IMR-90 (cell line): ENCODE data around the gene CCSER1.

Source experiments
- BHLHE40 ChIP-seq: fragments of 150-350 bp; IDR thresholded peaks from 2 replicates; pipeline ENCODE4 v1.6.1; 2016; ENCODE audit warnings: mild to moderate bottlenecking, low read depth, low read length
- CEBPB ChIP-seq: IDR thresholded peaks from 2 replicates; pipeline ENCODE4 v1.6.1; 2012; ENCODE audit warnings: low read depth, low read length, improper control_type of control experiment
- CHD1 ChIP-seq: IDR thresholded peaks from 2 replicates; pipeline ENCODE4 v1.6.1; 2012; ENCODE audit warnings: low read depth, low read length, improper control_type of control experiment
- CTCF ChIP-seq: conservative IDR thresholded peaks from 2 replicates; pipeline ENCODE4 v1.5.1; 2012; ENCODE audit warnings: mild to moderate bottlenecking, low read depth, low read length, improper control_type of control experiment
- MAZ ChIP-seq: IDR thresholded peaks from 2 replicates; pipeline ENCODE4 v1.6.1; 2012; ENCODE audit warnings: low read depth, mild to moderate bottlenecking, low read length, improper control_type of control experiment, moderate library complexity, borderline replicate concordance
- MXI1 ChIP-seq: IDR thresholded peaks from 2 replicates; pipeline ENCODE4 v1.6.1; 2012; ENCODE audit warnings: low read depth, mild to moderate bottlenecking, low read length, moderate library complexity, borderline replicate concordance
- NFE2L2 ChIP-seq: fragments of 150-350 bp; IDR thresholded peaks from 2 replicates; pipeline ENCODE4 v1.6.1; 2016; ENCODE audit warnings: low read depth, mild to moderate bottlenecking, low read length
- POLR2A ChIP-seq: IDR thresholded peaks from 2 replicates; pipeline ENCODE4 v1.6.1; 2012; ENCODE audit warnings: mild to moderate bottlenecking, low read depth, low read length
- RAD21 ChIP-seq: IDR thresholded peaks from 2 replicates; pipeline ENCODE4 v1.6.1; 2012; ENCODE audit warnings: low read length, improper control_type of control experiment
- RCOR1 ChIP-seq: IDR thresholded peaks from 2 replicates; pipeline ENCODE4 v1.6.1; 2012; ENCODE audit warnings: mild to moderate bottlenecking, low read length, improper control_type of control experiment; ENCODE audit not compliant: insufficient replicate concordance
- RFX5 ChIP-seq: IDR thresholded peaks from 2 replicates; pipeline ENCODE4 v1.8.0; 2012; ENCODE audit warnings: low read depth, mild to moderate bottlenecking, low read length, moderate library complexity
- SMC3 ChIP-seq: fragments of 150-350 bp; IDR thresholded peaks from 2 replicates; pipeline ENCODE4 v1.6.1; 2016; ENCODE audit warnings: low read depth, mild to moderate bottlenecking, antibody characterized with exemption, low read length, moderate library complexity
- USF2 ChIP-seq: fragments of 150-350 bp; IDR thresholded peaks from 2 replicates; pipeline ENCODE4 v1.6.1; 2017; ENCODE audit warnings: mild to moderate bottlenecking, antibody characterized with exemption, low read length, low read depth

DNA sequence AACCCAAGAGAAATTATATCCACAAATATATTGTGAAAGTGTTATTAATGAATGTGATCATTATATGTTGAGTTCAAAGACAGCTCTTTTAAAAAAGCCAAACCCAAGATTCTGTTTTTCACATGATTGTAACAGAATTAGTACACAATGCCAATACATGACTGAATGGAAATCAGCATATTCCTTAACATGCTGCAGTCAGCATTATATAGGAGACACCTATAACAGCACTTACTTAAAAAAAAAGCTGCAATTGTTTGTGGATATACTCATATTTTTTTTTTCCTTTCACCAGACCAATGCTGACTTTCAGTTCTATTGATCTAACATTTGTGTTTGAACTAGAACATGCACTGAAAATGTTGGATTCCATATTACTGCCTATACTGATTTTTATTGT, 165.2 kb downstream of the CCSER1 start:
- no peak for TF ChIP-seq POLR2A
- TF ChIP-seq MAZ = no peak
- no peak for TF ChIP-seq CTCF
- TF ChIP-seq CEBPB = no peak
- no peak for TF ChIP-seq MXI1
- TF ChIP-seq NFE2L2 = no peak
- no peak for TF ChIP-seq RFX5
- no peak for TF ChIP-seq RAD21
- no peak for TF ChIP-seq CHD1
- no peak for TF ChIP-seq RCOR1
- TF ChIP-seq BHLHE40 = no peak
- TF ChIP-seq USF2 = no peak
- TF ChIP-seq SMC3 = no peak
